ENCODE measurements around the gene SMU1.

DNA sequence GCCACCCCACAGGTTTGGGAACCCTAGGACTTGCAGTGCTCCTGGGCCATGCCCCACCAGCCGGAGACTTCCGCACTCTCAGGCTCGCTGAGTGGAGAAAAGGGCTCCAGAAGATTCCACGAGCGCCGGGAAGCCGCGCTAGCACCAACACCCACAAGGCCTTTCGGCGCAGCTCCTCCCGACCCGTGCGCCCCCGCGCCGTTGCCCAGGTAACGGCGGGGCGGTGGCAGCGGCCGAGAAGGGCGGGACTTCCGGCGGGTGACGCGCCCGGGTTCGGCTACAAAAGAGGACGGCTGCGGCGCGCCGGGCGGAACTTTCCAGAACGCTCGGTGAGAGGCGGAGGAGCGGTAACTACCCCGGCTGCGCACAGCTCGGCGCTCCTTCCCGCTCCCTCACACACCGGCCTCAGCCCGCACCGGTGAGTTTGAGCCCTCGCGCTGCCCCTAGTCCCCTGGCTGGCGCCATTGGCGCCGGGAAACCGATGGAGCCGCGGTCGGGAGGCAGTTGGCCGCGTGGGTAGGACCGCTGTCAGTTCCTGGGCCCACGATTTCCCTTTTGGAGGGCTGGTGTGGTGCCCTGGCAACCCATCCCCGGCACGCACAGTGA lies 51.4 kb downstream of the SMU1 start, which contains the start of gene DNAJA1:
- TF ChIP-seq POLR2A (IDR thresholded peaks at IDR 0.05; ENCODE audit: low read depth, low read length) (peak; percentile 99), POLR2AphosphoS5 (IDR thresholded peaks at IDR 0.05; ENCODE audit: low read depth, low read length) (peak; percentile 100), TAF1 (IDR thresholded peaks at IDR 0.05; ENCODE audit: low read depth, low read length) (peak; percentile 97), POU2F2 (IDR thresholded peaks at IDR 0.05; ENCODE audit: low read depth, low read length) (peak; percentile 93)
